BJ (cell line): ENCODE results near the gene OXSR1. TPM values are rescaled to one million over a fixed set of nuclear protein-coding genes. Genes with fewer than 3 reads are reported as not detected.

Source experiments
- CTCF ChIA-PET: fragments of 350-600 bp; formaldehyde crosslinking; extraction: SDS; loops from one replicate; lab custom pipeline; 2021; ENCODE audit warnings: antibody characterized with exemption, inconsistent platforms; lab: Yijun Ruan, JAX
- POLR2A ChIA-PET: fragments of 300-600 bp; sonication (Branson Sonifier 250); formaldehyde crosslinking; extraction: SDS; loops from one replicate; lab custom pipeline; 2021; ENCODE audit warnings: antibody characterized with exemption; lab: Charles Lee
- DNase-seq: peaks from one replicate; pipeline ENCODE4 v3.0.0-alpha.2; 2011; ENCODE audit warnings: low read depth
- H3K27me3 ChIP-seq: 2 replicates; pipeline ENCODE4 v1.6.0; 2011; ENCODE audit warnings: low read length; ENCODE audit not compliant: control insufficient read depth, insufficient read depth
- H3K36me3 ChIP-seq: 2 replicates; pipeline ENCODE4 v1.5.1; 2011; ENCODE audit warnings: low read length; ENCODE audit not compliant: control insufficient read depth, insufficient read depth
- H3K4me3 ChIP-seq: 2 replicates; pipeline ENCODE4 v1.5.1; 2011; ENCODE audit warnings: low read depth, mild to moderate bottlenecking, control low read depth, low read length
- polyA plus RNA-seq: library from polyadenylated mRNA; depleted of rRNA; stranded (reverse); fragments of >200 nt; gene quantifications from 2 replicates; pipeline ENCODE4 v1.2.3, GENCODE V29; 2011
- TF ChIP-seq, protein P1 (sequence below): IDR thresholded peaks from 2 replicates; pipeline ENCODE4 v1.5.1; 2011; ENCODE audit warnings: low read depth, mild to moderate bottlenecking, control low read depth, inconsistent platforms, low read length, moderate library complexity; ENCODE audit not compliant: insufficient read depth

Gene OXSR1
- polyA plus RNA-seq, 1 experiment = 27.6 TPM

DNA sequence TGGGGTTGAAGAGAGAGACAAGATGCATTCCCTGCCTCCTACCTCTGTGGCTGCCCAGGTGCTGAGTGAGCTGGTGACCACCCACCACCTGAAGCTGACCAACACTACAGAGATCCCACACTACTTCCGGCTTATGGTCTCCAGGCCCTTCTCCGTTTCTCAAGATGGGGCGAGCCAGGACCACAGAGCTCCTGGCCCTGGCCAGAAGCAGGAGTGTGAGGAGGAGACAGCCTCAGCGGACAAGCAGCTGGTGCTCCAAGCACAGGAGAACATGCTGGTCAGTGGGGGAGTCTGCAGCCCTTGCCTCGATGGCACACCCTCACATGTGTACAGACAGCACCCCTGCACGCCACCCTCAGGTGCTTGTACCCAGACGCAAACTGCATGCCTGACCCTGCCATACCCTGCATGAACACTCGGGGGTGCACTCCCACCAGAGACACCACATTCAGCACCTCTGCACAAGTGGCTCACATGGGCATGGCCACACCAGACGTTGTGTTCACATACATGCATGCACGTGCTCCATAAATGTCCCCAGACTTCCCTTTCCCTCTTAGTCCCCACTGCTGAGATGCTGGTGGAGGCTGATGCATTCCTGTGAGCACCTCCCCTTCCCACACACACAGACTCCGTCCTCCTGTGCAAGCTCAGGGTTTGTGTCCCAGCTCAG, 47.5 kb upstream of the OXSR1 start:
- H3K36me3 ChIP-seq = peaks cover 13% of the 10 kb centered on the region
- TF ChIP-seq, protein P1, sequence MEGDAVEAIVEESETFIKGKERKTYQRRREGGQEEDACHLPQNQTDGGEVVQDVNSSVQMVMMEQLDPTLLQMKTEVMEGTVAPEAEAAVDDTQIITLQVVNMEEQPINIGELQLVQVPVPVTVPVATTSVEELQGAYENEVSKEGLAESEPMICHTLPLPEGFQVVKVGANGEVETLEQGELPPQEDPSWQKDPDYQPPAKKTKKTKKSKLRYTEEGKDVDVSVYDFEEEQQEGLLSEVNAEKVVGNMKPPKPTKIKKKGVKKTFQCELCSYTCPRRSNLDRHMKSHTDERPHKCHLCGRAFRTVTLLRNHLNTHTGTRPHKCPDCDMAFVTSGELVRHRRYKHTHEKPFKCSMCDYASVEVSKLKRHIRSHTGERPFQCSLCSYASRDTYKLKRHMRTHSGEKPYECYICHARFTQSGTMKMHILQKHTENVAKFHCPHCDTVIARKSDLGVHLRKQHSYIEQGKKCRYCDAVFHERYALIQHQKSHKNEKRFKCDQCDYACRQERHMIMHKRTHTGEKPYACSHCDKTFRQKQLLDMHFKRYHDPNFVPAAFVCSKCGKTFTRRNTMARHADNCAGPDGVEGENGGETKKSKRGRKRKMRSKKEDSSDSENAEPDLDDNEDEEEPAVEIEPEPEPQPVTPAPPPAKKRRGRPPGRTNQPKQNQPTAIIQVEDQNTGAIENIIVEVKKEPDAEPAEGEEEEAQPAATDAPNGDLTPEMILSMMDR = peak; percentile 83
- no peak overlapping the region for H3K4me3 ChIP-seq
- ChIA-PET POLR2A (no interaction called here), CTCF (interaction anchor here (0.7 to 6.3 kb wide), 10 partner anchors 10 to 374 kb away, joined by 3 to 39 read pairs (median 10); partner anchors contain the start of gene XYLB)
- no peaks in the 10 kb centered on the region for H3K27me3 ChIP-seq
- no peak for DNase-seq

DNA sequence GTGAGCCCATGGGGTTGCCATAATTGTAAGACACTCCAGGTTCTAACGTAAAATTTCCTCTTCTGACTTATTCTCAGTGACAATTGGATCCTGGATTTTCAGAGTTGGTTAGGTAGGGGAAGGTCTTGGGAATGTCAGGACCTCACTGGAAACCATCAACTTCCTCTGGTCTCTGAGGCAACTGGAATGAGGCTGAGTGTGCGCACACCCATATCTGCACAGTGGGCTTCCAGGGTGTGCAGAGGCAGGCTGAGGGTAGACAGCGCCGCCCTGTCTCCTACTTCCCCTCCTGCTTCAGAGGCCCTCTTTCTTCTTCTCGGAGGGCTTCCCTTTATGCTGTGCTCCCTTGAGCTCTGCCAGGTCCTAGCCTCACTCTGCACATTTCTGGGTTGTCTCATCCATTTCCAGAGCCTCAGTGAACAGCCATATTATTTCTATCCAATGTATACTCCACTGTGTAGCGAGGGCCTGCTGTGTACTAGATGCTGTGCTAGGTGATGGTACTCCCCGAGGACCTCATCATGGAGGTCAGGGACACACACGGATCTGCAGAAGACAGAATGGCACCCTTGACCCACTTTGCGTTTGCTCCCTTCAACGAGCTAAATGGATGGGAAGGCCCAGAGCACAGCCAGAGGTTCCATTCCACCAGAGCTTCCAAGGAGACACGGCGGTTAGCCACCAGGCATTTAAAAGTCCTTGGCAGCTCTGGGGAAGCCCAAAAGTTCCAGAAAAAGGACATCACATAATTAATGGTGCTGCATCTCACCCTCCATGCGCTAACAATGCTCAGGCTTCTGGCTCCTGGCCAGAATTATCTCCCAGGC, 46.7 kb upstream of the OXSR1 start:
- no peaks in the 10 kb centered on the region for H3K27me3 ChIP-seq
- CTCF ChIA-PET = interaction anchor here (0.7 to 6.3 kb wide), 7 partner anchors 11 to 362 kb away, joined by 3 to 39 read pairs (median 18); partner anchors contain the start of gene XYLB
- no peak for DNase-seq
- no peak overlapping the region for H3K4me3 ChIP-seq
- TF ChIP-seq, protein P1 = no peak
- POLR2A ChIA-PET = no interaction called here
- peaks cover 16% of the 10 kb centered on the region for H3K36me3 ChIP-seq

DNA sequence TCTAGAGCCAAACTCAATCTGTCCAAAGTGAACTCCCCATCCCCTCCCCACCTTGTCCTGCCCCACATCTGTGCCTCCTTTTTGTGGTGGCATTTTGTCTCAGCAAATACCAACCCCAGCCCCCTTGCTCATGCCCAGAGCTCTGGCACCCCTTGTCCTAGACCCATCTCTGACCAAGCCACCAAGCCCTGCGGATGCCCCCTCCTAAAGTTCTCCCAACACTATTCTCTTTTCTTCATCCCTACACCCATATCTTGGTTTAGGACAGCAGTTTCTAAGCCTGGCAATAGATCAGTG, 46.1 kb upstream of the OXSR1 start:
- TF ChIP-seq, protein P1 = no peak
- peaks cover 16% of the 10 kb centered on the region for H3K36me3 ChIP-seq
- no peak for DNase-seq
- POLR2A ChIA-PET = no interaction called here
- H3K4me3 ChIP-seq = no peak overlapping the region
- no peaks in the 10 kb centered on the region for H3K27me3 ChIP-seq
- CTCF ChIA-PET = interaction anchor here (0.7 to 6.3 kb wide), 8 partner anchors 11 to 362 kb away, joined by 3 to 39 read pairs (median 10); partner anchors contain the start of genes SLC22A14 and XYLB

DNA sequence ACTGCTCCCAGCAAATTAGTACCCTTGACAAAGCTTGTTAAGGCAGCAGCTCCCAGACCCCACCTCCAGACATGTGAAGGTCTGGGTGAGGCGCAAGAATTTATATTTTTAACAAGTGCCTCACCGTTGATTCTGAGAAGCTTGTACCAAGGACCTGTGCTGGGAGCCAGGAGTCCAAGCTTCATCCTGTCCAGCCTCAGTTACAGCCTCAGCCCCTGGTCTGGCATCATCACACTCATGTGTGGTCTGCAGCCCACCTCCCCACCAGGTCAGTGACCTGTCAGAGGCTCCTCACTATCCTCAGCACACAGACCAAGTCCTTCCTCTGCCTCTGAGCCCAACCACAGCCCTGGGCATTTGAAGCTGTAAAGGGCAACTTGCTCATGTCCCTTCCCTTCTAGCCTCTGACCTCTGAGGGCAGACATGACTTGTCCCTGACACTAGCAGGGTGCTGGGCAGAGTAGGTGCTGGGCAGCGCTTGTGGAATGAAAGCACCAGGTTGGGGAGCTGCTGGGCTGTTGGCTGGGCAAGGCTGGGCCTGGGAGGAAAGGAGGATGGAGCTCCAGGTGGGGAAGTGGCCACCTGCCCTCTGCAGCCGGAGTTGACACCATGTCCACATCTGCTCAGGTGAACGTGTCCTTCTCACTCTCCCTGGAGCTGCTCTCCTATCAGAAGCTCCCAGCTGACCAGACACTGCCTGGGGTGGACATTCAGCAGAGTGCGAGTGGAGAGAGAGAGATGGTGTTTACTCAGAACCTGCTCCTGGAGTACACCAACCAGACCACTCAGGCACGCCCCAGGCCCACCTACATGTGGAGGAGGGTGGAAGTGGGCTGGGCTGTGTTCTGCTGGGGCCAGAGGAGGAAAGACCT, 45.3 kb upstream of the OXSR1 start:
- Histone ChIP-seq H3K27me3 (no peaks in the 10 kb centered on the region), H3K36me3 (peaks cover 20% of the 10 kb centered on the region), H3K4me3 (no peak overlapping the region)
- POLR2A ChIA-PET = no interaction called here
- DNase-seq = no peak
- CTCF ChIA-PET = interaction anchor here (1.2 to 6.3 kb wide), 7 partner anchors 10 to 361 kb away, joined by 3 to 39 read pairs (median 7); partner anchors contain the start of genes SLC22A14 and XYLB
- TF ChIP-seq, protein P1 = no peak
